ENCODE data around the gene CAMKMT.

- TF ChIP-seq CTCF (IDR thresholded peaks at IDR 0.05) (no peak), EZH2 (IDR thresholded peaks at IDR 0.05; ENCODE audit: borderline replicate concordance, insufficient read depth, low read depth, low read length, poor library complexity, severe bottlenecking) (no peak)
Observed at GRCh38 chr2:44680983-44681531, 319.3 kb downstream of the CAMKMT start.

Data from B cell (primary cell).